Suprapubic skin (tissue), 4 donors: Measurements from ENCODE around the gene GCLC.

Experiments used
- CTCF ChIP-seq, 2 donors: fragments of 200-600 bp in 1 of 2; fragments of 450-650 bp in 1 of 2; sonication (generic) in 1 of 2; IDR thresholded peaks; one replicate each; pipeline ENCODE4 v1.5.1; 2016 to 2019; ENCODE audit warnings: antibody characterized with exemption in 2 of 2, mild to moderate bottlenecking in 1 of 2, moderate library complexity in 1 of 2
- POLR2A ChIP-seq, 2 donors: fragments of 450-650 bp; IDR thresholded peaks; one replicate each; pipeline ENCODE4 v1.6.1; 2017; ENCODE audit warnings: antibody characterized with exemption in 2 of 2, mild to moderate bottlenecking in 2 of 2, moderate library complexity in 2 of 2
- POLR2AphosphoS5 ChIP-seq, 3 donors: sonication (generic); formaldehyde crosslinking; IDR thresholded peaks; one replicate each; pipeline ENCODE4 v1.6.1; 2017; ENCODE audit warnings: antibody characterized with exemption in 3 of 3

- TF ChIP-seq CTCF (IDR thresholded peaks at IDR 0.05) (peak; percentile 95 to 96), POLR2AphosphoS5 (IDR thresholded peaks at IDR 0.05) (no peak), POLR2A (IDR thresholded peaks at IDR 0.05) (no peak)
These were observed 60.2 kb downstream of the GCLC start for GRCh38 chr6:53484476-53485280.
